Thyroid gland (tissue), 4 donors: ENCODE results near the gene FBN2.

Experiments
- POLR2A ChIP-seq, 2 donors: fragments of 450-650 bp; IDR thresholded peaks; one replicate each; pipeline ENCODE4 v1.6.1; 2017; ENCODE audit warnings: antibody characterized with exemption in 2 of 2, mild to moderate bottlenecking in 2 of 2, moderate library complexity in 1 of 2
- TF ChIP-seq, protein P1 (sequence below), 6 experiments: fragments of 200-600 bp in 3 of 6; fragments of 450-650 bp in 3 of 6; sonication (generic) in 3 of 6; IDR thresholded peaks; one replicate each; pipeline ENCODE4 v1.5.1; 2016 to 2019; ENCODE audit warnings: antibody characterized with exemption in 6 of 6, mild to moderate bottlenecking in 2 of 6, inconsistent platforms in 1 of 6, moderate library complexity in 1 of 6

DNA sequence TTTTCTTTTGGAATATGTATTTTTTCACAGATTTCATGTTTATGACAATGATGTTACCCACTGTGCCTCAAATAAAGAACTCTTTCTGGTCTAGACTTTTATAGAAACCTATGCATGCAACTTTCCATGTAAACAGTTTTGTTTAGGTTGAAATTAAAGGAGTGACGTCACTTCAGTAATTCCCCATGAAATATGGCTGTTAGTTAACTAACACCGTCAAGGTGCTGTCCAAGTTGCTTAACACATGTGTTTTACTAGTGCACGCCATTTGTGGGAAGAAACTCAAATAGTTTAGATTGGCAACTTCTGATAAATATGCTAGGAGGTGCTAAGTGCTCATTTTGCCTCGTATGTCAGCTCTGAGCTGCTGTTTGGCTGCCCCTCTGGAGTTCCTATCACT lies 102.2 kb downstream of the FBN2 start:
- no peak for TF ChIP-seq POLR2A (IDR thresholded peaks at IDR 0.05)
- TF ChIP-seq, protein P1, sequence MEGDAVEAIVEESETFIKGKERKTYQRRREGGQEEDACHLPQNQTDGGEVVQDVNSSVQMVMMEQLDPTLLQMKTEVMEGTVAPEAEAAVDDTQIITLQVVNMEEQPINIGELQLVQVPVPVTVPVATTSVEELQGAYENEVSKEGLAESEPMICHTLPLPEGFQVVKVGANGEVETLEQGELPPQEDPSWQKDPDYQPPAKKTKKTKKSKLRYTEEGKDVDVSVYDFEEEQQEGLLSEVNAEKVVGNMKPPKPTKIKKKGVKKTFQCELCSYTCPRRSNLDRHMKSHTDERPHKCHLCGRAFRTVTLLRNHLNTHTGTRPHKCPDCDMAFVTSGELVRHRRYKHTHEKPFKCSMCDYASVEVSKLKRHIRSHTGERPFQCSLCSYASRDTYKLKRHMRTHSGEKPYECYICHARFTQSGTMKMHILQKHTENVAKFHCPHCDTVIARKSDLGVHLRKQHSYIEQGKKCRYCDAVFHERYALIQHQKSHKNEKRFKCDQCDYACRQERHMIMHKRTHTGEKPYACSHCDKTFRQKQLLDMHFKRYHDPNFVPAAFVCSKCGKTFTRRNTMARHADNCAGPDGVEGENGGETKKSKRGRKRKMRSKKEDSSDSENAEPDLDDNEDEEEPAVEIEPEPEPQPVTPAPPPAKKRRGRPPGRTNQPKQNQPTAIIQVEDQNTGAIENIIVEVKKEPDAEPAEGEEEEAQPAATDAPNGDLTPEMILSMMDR (IDR thresholded peaks at IDR 0.05): no peak
